Erythroblast (primary cell): ENCODE results near the gene PARP6.

Experiments
- DNase-seq, 2 experiments: peaks; one replicate each; lab custom pipeline; 2025; lab: John Stamatoyannopoulos, UW
- GATA1 ChIP-seq: IDR thresholded peaks from 2 replicates; pipeline ENCODE4 v1.6.1; 2011; ENCODE audit warnings: low read depth, mild to moderate bottlenecking, control low read depth, low read length, moderate library complexity
- POLR2A ChIP-seq: IDR thresholded peaks from 2 replicates; pipeline ENCODE4 v1.6.1; 2011; ENCODE audit warnings: mild to moderate bottlenecking, low read length

The PARP6 gene

DNA sequence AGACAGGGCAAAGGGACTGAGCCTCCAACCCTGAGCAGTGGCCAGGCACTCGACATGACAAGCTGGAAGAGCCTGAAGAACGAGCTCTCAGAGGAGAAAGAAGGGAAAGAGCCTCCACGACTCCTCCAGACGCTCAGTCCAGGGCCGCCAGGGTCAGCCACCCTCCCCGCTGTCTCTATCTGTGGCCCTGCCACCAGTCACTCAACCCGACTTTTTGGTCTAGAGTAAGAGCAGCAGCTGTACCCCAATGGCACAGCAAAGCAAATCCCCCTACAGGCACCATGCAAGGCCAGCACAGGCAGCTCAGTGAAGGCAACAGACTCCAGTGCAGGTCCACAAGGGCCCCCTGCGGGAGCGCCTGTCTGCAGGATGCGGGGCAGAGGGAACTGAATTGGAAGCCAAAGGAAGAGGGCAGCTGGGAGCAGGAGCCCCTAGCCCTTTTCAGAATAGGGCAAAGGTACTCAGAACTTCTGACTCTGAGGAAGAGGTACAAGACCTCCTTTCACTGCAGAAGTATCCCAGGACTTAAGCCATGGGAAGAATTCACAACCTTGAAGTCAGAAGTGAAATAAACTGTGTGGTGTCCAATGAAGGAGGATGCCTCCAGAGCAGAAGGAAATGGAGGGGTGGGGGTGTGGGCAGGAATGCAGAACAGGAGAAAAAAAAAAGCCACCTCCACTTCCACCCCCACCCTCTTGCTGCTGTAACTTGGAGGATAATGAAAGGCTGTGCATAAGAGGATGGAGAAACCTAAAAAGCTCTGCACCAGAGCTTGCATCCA, 66.3 kb downstream of the PARP6 start:
- no peak for DNase-seq

DNA sequence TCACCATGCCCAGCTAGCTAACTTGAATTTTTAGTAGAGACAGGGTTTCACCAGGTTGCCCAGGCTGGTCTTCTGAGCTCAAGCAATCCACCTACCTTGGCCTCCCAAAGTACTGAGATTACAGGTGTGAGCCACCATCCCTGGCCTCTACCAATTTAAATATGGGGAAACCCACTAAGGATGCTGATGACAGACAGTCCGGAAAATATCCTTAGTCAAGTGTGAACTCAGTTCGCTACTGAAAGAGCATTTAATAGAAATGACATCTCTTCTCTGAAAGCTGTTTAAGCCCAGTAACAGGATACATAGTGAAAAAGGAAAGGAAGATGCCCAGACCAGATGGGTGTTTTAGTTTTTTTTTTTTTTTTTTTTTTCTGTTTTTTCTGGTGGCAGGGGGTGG, 67.1 kb downstream of the PARP6 start:
- no peak for DNase-seq
- TF ChIP-seq GATA1 (no peak), POLR2A (no peak)

More for the DNA sequence above, 66.3 kb downstream of the PARP6 start:
- TF ChIP-seq POLR2A (no peak), GATA1 (no peak)

DNA sequence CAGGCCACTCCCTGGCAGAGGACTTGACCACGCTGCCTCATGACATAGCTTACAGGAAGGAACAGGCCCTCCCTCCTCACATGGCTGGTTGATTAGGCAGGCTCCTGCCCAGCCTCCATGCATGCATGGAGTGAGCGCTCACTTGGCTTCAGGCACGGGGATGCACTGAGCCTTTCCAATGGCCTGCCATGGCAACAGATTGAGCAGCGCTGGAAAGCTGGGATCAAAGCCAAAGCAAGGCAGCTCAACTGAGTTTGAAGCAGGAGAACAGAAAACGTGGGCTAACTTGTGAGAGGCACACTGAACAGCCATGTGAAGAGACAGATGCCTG, 68.9 kb downstream of the PARP6 start:
- no peak for DNase-seq

DNA sequence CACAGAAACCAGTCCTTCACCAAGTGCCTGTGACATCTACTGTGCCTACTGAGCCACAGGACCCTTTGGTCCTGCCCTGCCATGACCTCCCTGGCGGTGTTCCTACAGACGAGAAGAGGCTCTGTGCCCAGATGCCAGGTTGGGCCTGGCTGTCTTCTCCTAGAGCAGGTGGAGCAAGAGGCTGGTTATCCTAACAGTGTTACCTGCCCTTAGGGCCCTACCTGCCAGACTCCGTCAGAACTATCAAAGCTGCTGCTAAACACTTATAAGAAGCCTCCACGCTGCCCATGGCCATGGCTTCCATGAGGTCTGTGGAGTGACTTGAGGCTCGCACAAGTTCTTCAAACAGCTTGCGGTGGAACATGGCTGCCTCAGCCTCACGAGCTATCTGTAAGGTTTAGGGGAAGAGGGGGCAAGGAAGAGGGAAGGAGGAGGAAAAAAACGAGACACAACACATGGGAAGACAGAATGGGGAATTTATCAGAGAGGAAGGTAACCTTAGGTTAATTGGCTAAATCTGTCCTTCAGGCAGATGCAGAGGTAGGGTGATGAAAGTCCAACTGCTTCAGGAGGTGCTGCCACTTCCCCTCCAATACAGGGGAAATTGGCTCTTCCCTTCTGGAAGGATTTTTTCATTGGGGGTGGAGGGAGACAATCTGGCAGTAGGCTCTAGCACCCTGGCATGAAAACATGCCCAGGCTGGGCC, 69.4 kb downstream of the PARP6 start:
- TF ChIP-seq POLR2A (no peak), GATA1 (no peak)
- no peak for DNase-seq

More for the DNA sequence above, 68.9 kb downstream of the PARP6 start:
- TF ChIP-seq POLR2A (no peak), GATA1 (no peak)

DNA sequence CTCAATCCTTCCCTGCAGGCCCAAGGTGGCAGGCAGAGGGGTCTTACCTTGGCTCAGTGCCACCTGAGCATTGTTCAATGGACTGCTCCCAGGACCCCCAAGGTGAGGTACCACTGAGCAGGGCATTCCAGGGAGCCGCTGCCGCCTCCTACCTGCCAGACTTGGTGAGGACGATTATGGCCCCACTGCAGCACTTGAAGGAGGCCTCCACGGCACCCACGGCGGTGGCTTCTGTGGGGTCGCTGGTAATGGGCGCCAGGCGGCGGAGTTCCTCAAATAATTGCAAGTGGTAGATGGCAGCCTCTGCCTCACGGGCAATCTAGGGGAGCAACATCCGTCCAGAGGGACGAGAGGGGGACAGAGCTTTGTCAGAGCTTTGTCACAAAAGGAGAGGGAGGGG, 70.1 kb downstream of the PARP6 start:
- no peak for TF ChIP-seq POLR2A
- TF ChIP-seq GATA1: no peak
- DNase-seq: no peak

DNA sequence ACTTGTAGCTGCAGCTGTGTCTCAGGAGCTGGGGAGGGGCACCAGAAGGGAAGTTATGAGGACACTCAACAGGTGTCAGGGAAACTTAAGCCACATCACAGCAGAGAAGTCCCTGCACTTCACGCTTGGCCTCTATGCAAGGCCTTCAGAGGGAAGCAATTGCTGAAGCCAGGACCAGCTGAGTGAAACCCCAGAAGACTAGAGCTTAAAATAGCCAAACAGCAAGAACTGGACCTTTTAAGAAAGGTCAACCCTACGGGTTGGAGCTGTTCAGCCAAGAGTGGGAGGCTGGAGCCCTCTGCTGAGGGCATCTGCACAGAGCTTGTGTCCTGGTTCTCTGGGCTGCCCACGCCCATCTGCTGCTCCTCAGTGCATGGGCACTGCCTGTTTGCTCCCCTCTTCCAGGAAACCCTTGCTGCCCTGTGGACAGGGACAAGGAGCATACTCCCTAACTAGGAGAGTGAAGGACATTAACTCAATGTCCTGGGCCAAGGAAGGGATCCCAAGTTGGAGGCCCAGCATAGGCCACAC, 70.9 kb downstream of the PARP6 start:
- no peak for TF ChIP-seq GATA1
- no peak for TF ChIP-seq POLR2A

DNA sequence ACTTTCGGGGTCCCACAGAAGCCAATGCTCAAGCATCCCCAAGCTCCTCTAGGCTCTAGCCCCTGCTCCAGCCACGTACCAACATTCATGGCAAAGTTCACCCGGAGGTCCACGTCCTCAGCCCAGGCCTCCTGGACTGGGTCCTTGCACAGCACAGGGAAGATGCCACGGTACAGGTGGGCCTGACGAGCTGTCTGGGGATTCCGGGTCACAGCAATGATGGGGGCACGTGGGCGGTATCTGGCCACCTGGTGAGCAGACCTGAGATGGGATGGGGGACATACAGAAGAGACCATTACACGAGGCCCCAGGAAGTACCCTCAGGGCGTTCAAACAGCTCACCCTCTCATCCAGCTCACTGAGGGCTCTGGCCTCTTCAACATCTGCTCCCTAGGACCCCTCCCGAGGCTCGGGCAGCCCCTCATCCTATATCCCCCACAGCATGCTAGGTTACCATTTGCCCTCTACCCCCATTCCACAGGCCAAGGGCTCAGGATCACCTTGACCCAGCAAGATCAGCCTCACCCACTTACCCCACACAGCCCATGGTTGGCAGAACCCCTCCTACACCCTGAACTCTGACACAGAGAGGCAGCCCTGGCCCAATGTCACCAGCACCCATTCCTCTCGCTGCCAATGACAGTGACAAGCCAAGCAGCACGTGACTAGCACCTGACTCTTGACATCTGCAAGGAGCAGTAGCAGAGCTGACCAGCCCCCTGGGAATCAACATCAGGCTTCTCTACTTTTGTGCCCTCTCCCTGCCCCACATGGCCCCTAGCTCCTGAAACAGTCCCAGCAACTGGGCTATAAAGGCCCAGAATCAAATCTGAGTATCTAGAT, 71.7 kb downstream of the PARP6 start:
- no peak for DNase-seq
- TF ChIP-seq POLR2A: no peak
- TF ChIP-seq GATA1: no peak

More for the DNA sequence above, 70.9 kb downstream of the PARP6 start:
- no peak for DNase-seq

DNA sequence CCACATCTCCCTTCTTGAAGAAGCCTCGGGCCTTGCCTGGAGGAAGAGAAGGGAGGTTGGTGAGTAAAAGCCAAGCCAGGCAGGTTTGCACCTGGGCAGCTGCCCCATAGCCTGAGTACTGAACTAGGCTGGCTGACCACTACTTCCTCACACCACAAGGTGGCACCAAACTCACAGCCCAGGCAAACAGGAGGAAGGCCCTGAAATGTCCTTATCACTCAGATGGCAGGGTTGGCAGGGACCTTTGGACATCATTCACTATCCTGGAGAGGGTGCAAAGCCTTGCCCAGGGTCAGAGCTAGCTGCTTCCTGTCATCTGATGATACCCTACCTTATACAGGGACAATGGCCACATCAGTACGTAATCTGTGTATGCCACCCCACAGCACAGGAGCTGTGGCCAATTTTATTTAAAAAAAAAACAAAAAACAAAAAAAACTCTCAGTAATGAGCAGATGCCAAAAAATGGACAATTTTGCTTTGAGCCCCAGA, 72.6 kb downstream of the PARP6 start:
- TF ChIP-seq POLR2A: no peak
- no peak for TF ChIP-seq GATA1
- DNase-seq: peak; percentile 71 to 80

DNA sequence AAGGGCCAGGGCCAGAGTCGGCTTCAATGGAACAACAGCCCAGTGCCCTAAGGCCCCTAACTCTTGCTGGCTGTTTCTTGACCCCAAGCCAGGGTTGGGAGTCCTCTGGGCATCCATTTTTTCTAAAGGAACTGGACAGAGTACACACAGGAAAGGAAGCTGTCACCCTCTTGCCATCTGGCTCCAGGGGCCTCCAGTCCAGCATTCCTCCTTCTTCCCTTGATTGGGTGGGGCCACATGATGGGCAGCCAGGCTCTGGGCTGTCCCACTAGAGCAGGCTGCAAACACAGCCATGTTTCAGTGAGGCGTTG, 73.2 kb downstream of the PARP6 start:
- TF ChIP-seq GATA1 (no peak), POLR2A (no peak)
- no peak for DNase-seq

DNA sequence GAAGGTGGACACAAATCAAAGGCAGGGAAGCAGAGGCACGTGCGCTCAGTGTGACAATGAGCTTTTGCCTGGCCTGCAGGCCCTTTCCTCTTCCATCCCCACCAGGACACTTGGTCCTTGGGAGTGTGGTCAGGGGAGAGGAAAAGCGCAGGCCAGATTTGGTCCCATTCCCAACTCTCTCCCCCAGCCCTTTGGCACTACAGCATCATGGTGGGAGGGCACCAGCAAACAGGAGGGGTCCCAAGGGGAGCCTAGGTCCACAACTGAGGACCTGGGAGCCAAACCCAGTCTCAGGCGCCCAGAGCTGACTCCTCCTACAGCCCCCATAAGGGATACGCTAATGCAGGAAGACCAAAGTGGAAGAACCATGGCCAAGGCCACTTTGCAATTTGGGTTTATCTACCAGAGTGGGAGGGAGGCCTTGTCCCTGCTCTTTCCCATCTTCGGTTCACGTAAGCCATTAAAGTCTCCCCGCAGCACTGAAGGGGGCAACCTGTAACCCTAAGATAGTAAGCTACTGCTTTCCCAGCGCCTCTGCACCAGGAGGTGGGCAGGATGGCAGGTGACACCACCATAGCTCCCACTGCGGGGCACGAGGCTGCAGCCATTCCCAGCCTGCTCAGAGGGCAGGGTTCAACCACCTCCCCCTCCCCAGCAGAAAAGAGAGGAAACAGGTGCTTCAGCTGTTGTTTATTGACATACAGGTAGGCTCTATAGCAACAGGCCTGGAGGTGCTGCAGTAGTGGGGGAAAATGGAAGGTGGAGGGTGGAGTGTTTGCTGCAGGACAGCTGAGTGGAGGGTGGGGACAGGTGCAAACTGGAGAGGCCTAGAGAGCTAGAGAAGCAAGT, 73.8 kb downstream of the PARP6 start:
- DNase-seq: no peak
- TF ChIP-seq GATA1: no peak
- no peak for TF ChIP-seq POLR2A

DNA sequence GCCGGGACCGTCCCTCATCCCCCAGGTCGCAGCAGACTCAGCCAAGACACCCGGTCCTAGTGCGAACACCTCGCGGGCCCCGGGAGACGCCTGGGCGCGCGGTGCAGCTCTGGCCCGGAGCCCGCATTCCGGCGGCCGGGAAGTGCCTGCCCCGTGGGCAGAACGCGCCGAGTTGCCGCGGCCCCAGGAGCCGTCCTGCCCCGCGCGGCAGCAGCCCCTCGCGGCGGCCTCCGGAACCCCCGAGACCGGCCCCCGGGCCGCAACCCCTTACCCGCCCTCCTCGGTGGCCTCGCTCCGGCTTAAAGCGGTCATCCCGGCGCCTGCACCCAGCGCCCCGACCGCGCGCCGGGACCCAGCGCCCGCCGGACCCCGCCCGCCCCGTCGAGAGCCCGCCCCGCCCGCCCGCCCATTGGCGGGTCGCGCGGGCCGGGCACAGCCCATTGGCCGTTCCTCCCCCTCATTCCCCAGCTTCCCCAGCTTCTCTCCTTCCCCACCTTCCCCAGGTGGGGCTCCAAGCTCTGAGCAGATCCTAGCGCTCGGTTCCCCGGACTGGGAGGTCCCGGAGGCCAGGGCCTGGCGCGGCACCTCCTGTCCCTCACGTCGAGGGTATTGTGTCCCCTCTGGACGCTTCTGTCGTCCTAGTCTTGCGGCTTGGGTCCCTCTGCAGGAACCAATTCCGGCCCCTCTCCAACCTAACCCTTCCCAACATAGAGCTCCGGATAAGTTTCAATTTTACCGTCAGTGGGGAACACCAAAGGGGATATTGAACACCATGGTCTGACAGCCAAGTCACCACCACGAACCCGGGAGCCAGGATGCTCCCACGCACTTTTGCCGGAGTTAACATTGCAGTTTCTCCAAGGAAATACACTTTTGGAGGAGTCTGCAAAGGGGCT, 74.6 kb downstream of the PARP6 start, which contains the start of gene GRAMD2A:
Gene GRAMD2A (minus strand): TSS at position 328 of the 896 bp plus-strand sequence.
- DNase-seq: no peak
- no peak for TF ChIP-seq POLR2A
- no peak for TF ChIP-seq GATA1

DNA sequence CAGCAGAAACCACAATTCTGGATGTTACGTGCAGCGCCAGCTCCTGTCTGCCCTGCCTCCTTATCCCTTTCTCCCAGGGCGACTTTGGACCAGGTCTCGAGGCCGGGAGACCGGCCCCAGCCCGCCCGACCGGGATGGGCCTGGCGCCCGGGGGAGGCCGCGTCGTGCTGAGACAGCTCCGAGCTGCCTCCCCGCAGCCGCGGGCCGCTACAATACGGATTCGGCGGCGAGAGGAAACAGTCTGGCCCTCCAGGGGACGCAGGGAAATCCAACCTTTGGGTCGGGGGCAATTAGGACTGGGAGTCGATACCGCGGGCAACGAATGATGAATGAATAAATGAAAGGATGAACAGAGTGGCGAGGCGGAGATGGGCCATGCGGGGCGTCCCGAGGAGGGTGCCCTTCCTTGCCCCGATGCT, 75.3 kb downstream of the PARP6 start:
- TF ChIP-seq GATA1 (no peak), POLR2A (no peak)

More for the DNA sequence above, 75.3 kb downstream of the PARP6 start:
- DNase-seq: no peak
